ENCODE measurements around the gene SYVN1.

The SYVN1 gene

DNA sequence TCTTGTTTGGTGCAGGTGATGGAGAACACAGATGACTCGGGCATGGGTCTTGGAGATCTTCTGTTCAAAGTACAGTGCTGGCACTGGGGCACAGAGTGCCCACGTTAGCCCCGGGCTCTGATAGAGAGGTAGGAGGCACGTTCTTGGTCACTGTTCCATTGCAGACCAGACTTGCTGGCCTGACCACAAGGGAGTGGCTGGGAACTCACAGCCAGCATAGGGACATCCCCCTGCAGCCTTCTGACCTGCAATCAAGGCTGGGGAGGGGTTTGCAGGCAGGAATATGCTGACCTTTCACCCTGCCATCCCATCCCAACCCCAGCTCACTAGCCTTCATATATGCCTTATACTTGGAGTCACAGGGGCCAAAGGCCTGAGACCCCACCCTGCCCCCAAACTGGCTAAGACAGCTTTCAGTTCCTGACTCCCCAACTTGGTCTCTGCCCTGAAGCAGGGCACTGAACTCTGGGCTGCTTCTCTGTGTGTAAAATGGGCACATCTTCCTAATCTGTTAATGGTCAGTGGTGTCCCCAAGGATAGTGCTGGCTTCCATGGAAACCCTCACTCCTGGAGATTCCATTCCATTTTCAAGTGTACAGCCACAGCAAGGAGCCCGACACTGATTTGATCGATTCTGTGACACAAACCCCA lies 7.6 kb downstream of the SYVN1 start:
- TF ChIP-seq, protein P1, sequence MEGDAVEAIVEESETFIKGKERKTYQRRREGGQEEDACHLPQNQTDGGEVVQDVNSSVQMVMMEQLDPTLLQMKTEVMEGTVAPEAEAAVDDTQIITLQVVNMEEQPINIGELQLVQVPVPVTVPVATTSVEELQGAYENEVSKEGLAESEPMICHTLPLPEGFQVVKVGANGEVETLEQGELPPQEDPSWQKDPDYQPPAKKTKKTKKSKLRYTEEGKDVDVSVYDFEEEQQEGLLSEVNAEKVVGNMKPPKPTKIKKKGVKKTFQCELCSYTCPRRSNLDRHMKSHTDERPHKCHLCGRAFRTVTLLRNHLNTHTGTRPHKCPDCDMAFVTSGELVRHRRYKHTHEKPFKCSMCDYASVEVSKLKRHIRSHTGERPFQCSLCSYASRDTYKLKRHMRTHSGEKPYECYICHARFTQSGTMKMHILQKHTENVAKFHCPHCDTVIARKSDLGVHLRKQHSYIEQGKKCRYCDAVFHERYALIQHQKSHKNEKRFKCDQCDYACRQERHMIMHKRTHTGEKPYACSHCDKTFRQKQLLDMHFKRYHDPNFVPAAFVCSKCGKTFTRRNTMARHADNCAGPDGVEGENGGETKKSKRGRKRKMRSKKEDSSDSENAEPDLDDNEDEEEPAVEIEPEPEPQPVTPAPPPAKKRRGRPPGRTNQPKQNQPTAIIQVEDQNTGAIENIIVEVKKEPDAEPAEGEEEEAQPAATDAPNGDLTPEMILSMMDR (IDR thresholded peaks at IDR 0.05; ENCODE audit: insufficient read depth, low read length, poor library complexity, severe bottlenecking), result no peak
- Histone ChIP-seq H3K27me3 (replicated peaks; ENCODE audit: control insufficient read depth, insufficient read depth, low read length) (no peaks in the 10 kb centered on the region), H3K4me3 (replicated peaks; ENCODE audit: low read depth, low read length) (no peak overlapping the region), H3K36me3 (ENCODE audit: control insufficient read depth, insufficient read depth, low read length) (peaks cover 60% of the 10 kb centered on the region)
- DNase-seq (ENCODE audit: extremely low read depth, insufficient read length), result no peak

DNA sequence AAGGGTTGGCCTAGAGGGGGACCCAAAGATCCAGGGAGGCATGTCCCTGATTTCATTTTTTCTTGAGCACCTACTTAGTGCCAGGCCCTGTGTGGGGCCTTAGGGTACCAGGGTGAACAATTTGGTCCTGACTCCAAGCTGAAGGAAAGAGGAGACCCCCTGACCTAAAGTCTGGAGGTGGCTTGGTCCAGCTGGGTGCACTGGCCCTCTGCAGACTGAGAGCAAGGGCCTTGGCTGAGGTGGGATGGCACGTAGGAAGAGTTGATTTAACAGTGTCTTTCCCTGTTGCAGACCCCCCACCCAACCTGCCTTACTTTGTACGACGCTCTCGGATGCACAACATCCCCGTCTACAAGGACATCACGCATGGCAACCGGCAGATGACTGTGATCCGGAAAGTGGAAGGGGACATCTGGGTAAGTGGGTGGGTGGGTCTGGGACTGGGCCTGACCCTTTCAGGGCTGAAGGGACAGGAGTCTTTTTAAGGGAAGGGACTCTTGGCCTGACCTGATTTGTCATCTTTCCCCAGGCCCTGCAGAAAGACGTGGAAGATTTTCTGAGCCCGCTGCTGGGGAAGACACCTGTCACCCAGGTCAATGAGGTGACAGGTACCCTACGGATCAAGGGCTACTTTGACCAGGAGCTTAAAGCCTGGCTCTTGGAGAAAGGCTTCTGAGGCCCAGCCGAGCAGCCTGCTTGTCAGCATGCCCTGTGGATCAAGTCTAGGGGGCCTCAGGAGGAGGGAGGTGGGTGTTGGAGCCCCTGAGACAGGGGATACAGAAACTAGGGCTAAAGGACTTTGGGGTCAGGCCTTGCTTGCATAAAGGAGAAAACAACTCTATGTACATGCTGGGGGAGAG lies 8.9 kb downstream of the SYVN1 start:
- Histone ChIP-seq H3K4me3 (replicated peaks; ENCODE audit: low read depth, low read length) (no peak overlapping the region), H3K27me3 (replicated peaks; ENCODE audit: control insufficient read depth, insufficient read depth, low read length) (no peaks in the 10 kb centered on the region), H3K36me3 (ENCODE audit: control insufficient read depth, insufficient read depth, low read length) (peaks cover 50% of the 10 kb centered on the region)
- no peak for DNase-seq (ENCODE audit: extremely low read depth, insufficient read length)
- TF ChIP-seq, protein P1 (IDR thresholded peaks at IDR 0.05; ENCODE audit: insufficient read depth, low read length, poor library complexity, severe bottlenecking), result no peak

DNA sequence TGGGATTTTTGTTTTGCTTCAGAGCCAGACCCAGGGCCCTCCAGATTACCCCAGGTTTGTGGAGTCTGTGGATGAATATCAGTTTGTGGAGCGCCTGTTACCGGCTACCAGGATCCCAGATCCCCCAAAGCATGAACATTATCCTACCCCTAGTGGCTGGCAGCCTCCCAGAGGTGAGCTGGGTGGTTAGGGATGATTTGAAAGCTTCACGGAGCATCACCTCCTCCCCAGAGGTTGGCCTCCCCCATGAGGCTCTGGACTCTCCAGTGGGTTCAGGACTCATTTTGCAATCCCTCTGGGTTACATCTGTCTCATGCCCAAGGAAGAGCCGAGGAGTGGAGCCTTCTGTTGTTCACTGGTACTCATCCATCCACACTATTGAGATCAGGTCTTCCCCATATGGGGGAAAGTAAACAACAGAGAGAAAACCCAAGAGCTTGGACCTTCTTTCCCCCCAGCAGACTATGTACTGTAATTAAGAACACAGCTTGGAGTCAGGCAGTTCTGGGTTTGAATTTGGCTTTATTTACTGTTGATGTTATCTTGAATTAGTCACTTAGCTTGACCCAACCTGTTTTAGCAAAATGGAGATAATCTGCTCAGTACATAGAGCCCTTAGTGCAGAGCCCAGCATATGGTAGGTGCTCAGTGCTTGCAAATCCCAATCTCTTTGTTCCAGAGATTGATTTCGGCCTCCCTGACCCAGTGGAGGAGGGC lies 9.7 kb downstream of the SYVN1 start:
- no peaks in the 10 kb centered on the region for H3K27me3 ChIP-seq (replicated peaks; ENCODE audit: control insufficient read depth, insufficient read depth, low read length)
- H3K36me3 ChIP-seq (ENCODE audit: control insufficient read depth, insufficient read depth, low read length), result peaks cover 48% of the 10 kb centered on the region
- no peak for DNase-seq (ENCODE audit: extremely low read depth, insufficient read length)
- TF ChIP-seq, protein P1 (IDR thresholded peaks at IDR 0.05; ENCODE audit: insufficient read depth, low read length, poor library complexity, severe bottlenecking), result no peak
- no peak overlapping the region for H3K4me3 ChIP-seq (replicated peaks; ENCODE audit: low read depth, low read length)

DNA sequence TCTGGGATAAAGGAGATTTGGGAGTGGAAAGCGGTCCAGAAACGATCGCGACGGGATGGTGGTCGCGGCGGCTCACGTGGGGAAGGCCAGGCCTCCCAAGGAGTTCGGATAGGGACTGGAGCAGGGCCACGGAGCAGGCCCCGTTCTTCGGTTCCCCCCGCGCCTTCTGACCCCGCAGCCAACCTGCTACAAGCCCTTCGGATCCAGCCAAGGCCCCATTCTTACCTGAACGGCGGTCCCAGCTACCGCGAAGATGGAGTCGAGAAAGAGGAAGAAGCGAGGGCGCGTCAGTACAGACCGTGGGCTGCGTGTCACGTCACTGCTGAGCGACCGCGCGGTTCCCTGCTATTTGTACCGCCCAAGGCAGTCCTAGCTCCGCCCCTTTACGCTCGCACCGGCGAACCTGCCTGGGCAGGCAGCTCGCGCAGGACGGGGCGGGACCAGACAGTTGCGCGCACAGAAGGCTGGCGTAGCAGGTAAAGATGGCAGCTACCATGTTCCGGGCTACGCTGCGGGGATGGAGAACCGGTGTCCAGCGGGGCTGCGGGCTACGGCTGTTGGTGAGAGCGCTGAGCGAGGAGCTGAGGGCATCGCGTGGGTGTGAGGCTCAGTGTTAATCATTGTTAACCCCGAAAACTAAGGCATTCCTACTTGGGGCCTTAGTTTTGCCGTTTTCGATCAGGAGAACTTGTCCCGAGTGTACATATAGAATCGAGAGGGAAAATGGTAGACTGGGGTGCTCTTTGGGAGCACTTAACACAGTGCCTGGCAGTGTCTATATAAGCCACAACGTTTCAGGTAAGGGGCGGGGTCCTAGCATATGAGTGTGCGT lies 12.2 kb downstream of the SYVN1 start, which contains the start of the genes FAU and MRPL49:
FAU (minus strand) TSS at position 270 of the 832 bp plus-strand sequence. CDS start 321 bp downstream, outside the sequence.
MRPL49 (plus strand) TSS at position 457 of the 832 bp plus-strand sequence; CDS start at position 483, 26 bp downstream.
- peak; percentile 98 for DNase-seq (ENCODE audit: extremely low read depth, insufficient read length)
- TF ChIP-seq, protein P1 (IDR thresholded peaks at IDR 0.05; ENCODE audit: insufficient read depth, low read length, poor library complexity, severe bottlenecking), result no peak
- Histone ChIP-seq H3K4me3 (replicated peaks; ENCODE audit: low read depth, low read length) (peak within 1 kb of the TSS; percentile 92), H3K27me3 (replicated peaks; ENCODE audit: control insufficient read depth, insufficient read depth, low read length) (no peaks in the 10 kb centered on the region), H3K36me3 (ENCODE audit: control insufficient read depth, insufficient read depth, low read length) (peaks cover 36% of the 10 kb centered on the region)

DNA sequence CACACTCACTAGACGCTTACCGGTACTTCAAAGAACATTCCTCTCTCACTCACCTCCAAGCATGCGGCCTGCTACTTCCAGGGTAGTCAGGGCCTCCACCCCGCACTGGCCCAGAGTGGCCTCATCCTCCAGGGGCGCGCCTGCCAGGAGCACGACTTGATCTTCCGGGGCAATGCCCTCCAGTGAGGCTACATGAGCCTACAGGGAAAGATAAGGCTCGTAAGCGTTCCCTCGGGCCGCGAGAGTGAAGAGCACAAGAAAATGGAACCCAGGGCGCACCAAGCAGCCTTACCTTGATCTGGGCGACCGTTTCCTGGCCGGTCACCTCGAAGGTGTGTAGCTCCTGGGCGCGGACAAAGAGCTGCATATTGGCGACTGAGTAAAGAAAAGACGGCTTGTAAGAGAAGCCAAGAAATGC lies 12.9 kb downstream of the SYVN1 start:
- Histone ChIP-seq H3K4me3 (replicated peaks; ENCODE audit: low read depth, low read length) (peak overlapping the region; percentile 92), H3K36me3 (ENCODE audit: control insufficient read depth, insufficient read depth, low read length) (peaks cover 31% of the 10 kb centered on the region), H3K27me3 (replicated peaks; ENCODE audit: control insufficient read depth, insufficient read depth, low read length) (no peaks in the 10 kb centered on the region)
- TF ChIP-seq, protein P1 (IDR thresholded peaks at IDR 0.05; ENCODE audit: insufficient read depth, low read length, poor library complexity, severe bottlenecking), result no peak
- no peak for DNase-seq (ENCODE audit: extremely low read depth, insufficient read length)
